DOHH2 (cell line): ENCODE data around the gene OXCT1.

Experiments used
- CTCF ChIP-seq: fragments of 200-600 bp; sonication (generic); IDR thresholded peaks from one replicate; pipeline ENCODE4 v1.5.1; 2014; ENCODE audit warnings: antibody characterized with exemption, mild to moderate bottlenecking, low read depth, low read length; ENCODE audit not compliant: poor library complexity, severe bottlenecking
- EZH2phosphoT487 ChIP-seq: fragments of 200-600 bp; sonication (generic); IDR thresholded peaks from 2 replicates; pipeline ENCODE4 v1.6.1; 2017; ENCODE audit warnings: borderline replicate concordance, mild to moderate bottlenecking, antibody characterized with exemption, low read length, moderate library complexity, mixed read lengths

GRCh38 chr5:41721516-41721915 is 148.7 kb downstream of the OXCT1 start:
- TF ChIP-seq CTCF = no peak
- TF ChIP-seq EZH2phosphoT487 = no peak
